ENCODE results near the gene NDUFAF5.

The NDUFAF5 gene

GRCh38 chr20:13778827-13779226 is 6.0 kb upstream of the NDUFAF5 start:
- no peak for DNase-seq

GRCh38 chr20:13783528-13783927 is 1.3 kb upstream of the NDUFAF5 start:
- no peak for DNase-seq

GRCh38 chr20:13784271-13784892 is 446 bp upstream of the NDUFAF5 start:
- DNase-seq: no peak

DNA sequence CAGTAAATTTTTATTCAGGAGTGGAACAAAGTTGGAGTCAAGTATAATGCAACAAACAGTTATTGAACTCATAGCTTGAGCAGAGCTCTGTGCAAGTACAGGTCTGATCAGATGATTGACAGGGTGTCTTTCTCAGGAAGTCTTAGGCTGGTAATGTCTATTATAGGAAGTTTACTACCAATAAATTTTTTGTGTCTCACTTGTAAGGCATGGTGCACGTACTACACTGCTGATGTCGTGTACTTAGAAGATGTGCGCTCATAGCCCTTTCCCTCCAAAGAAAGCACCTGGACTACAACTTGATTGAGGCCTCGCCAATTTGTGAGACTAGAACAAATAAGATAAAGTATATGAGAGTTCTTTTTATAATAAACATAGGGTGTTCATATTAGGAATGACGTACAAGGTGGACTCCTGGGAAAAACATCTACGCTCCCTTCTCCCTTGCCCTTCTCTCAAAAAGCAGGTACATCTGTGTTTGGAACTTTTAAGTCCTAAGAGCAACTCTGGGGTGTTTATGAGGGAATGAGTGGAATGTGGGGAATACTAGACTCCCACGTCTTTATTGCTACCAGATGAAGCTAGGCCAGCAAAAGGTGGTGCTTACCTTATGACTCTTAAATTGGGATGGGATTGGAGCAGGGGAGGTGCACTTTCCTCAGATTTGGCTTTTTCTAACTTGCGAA is 1.5 kb downstream of the NDUFAF5 start:
- DNase-seq: no peak

- DNase-seq: no peak
Observed at GRCh38 chr20:13788167-13788834, 3.5 kb downstream of the NDUFAF5 start.

GRCh38 chr20:13790708-13791107 is 5.9 kb downstream of the NDUFAF5 start:
- no peak for DNase-seq

GRCh38 chr20:13791540-13792459 is 7.0 kb downstream of the NDUFAF5 start:
- no peak for DNase-seq

GRCh38 chr20:13793001-13793400 is 8.2 kb downstream of the NDUFAF5 start:
- DNase-seq: no peak

DNA sequence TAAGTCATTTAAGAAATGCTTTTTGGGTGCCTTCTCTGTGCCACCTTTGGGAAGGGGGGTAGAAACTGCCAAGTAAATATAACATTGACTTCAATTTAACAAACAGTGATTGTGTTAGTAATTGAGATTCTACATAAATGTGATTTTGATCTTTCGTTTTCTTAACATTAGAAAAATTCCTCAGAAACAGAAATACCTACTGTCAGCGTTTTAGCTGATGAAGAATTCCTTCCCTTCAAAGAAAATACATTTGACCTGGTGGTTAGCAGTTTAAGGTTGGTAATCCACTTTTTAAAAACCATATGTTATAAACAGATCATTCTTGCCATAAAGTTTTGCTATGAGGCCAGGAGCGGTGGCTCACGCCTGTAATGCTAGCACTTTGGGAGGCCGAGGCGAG is 9.8 kb downstream of the NDUFAF5 start:
- DNase-seq: no peak

- DNase-seq: no peak
Observed at GRCh38 chr20:13799040-13799439, 14.2 kb downstream of the NDUFAF5 start.

- DNase-seq: no peak
Observed at GRCh38 chr20:13799974-13800373, 15.1 kb downstream of the NDUFAF5 start.

DNA sequence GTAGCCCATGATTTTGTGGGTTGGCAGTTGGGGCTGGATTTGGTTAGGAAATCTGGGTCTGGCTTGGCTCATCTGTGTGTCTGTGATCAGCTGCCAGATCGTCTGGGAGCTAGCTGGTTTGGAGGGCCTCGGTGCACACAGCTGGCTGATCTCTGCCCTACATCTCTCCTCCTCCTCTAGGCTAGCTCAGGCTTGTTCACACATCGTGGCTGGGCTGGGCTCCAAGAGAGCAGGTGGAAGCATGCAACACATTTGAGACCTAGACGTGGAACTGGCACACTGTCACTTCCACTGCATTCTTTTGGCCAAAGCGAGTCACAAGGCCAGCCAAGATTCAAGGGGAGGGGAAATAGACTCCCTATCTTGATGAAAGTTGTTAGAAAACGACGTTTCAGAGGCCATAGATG is 15.9 kb downstream of the NDUFAF5 start:
- peak; percentile 90 to 91 for DNase-seq

GRCh38 chr20:13809373-13809772 is 24.5 kb downstream of the NDUFAF5 start:
- DNase-seq: no peak

- no peak for DNase-seq
Observed at GRCh38 chr20:13809855-13810254, 25.0 kb downstream of the NDUFAF5 start.

- no peak for DNase-seq
Observed at GRCh38 chr20:13810446-13810845, 25.6 kb downstream of the NDUFAF5 start.

GRCh38 chr20:13813910-13814309 is 29.1 kb downstream of the NDUFAF5 start:
- no peak for DNase-seq

GRCh38 chr20:13814672-13815071 is 29.8 kb downstream of the NDUFAF5 start:
- DNase-seq: no peak

DNA sequence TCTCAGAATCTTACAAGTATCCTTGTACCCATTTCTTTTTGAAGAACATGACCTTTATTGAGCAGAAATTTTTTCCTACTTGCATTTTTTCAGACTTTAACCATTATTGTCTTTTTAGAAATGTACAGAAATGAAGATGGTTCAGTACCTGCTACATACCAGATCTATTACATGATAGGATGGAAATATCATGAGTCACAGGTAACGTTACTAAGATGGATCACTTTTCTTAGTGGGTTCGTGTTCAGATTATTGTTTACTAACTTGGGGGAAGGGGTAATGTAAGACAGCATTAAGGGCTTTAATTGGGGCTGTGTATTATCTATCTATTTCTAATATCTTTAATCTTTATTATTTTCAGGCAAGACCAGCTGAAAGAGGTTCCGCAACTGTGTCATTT is 31.9 kb downstream of the NDUFAF5 start:
- no peak for DNase-seq

- no peak for DNase-seq
Observed at GRCh38 chr20:13817342-13817741, 32.5 kb downstream of the NDUFAF5 start.

DNA sequence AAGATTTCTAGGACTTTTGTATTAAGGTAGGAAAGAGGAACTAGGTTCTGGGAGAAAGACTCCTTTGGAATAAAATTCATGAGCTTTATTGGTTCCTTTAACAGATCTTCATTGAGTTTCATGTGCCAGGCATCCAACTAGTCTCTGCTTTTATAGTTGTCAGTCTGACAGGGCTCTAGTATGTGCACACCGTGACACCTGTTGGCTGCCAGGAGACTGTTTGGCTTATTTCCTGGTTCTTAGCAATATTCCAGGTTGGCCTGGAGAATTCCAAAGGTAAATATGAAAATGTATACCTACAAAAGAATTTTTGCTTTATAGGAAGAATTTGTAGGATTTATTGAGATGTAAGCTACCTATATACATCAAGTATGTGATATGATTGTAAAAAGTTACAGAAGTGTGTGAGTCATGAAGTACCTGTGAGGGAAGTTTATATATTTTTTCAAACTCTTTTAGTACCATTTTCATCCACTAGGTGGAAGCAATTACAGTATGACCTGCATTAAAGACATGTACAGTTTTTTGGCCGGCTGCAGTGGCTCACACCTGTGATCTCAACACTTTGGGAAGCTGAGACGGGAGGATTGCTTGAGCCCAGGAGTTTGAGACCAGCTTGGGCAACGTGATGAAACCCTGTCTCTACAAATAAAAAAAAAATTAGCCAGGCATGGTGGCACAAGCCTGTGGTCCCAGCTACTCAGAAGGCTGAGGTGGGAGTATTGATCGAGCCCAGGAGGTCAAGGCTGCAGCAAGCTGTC is 35.2 kb downstream of the NDUFAF5 start:
- no peak for DNase-seq

GRCh38 chr20:13821876-13822275 is 37.0 kb downstream of the NDUFAF5 start:
- DNase-seq: no peak

DNA sequence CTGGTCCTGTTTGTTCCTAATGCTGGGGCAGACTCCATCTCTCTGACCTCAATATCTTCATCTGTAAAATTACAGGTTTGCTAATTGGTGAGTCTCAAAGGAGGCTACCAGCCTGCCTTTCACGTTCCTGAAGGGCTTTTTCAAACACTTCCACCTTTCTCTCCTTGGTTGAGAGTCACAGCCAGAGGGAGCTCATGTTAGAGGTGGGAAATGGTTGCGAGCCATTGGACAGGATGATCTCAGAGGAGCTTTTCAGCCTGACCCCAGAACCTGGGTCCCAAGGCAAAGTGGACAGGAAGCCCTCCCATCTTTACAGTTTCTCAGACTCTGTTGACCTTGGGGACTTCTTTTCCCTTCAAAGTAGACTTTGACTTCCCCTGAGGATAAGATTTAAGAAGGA is 37.6 kb downstream of the NDUFAF5 start:
- no peak for DNase-seq
